ENCODE data around the gene SPAG16.

GRCh38 chr2:214395040-214395439 lies 1110.8 kb downstream of the SPAG16 start:
- no peak for TF ChIP-seq CTCF (IDR thresholded peaks at IDR 0.05)
- TF ChIP-seq POLR2A (IDR thresholded peaks at IDR 0.05), result no peak
